Central memory CD4-positive, alpha-beta T cell (primary cell): Measurements from ENCODE around the gene GALNT18.

Experiments
- DNase-seq: peaks from one replicate; pipeline ENCODE4 v3.0.0; 2022

The GALNT18 gene

GRCh38 chr11:11493698-11494097 is 128.1 kb downstream of the GALNT18 start:
- DNase-seq: no peak

GRCh38 chr11:11491589-11491988 is 130.2 kb downstream of the GALNT18 start:
- no peak for DNase-seq

- DNase-seq: no peak
These were observed 130.8 kb downstream of the GALNT18 start for GRCh38 chr11:11491014-11491413.

- DNase-seq: no peak
These were observed 135.4 kb downstream of the GALNT18 start for GRCh38 chr11:11486423-11486822.

GRCh38 chr11:11486002-11486401 is 135.8 kb downstream of the GALNT18 start:
- DNase-seq: no peak

- DNase-seq: no peak
These were observed 138.2 kb downstream of the GALNT18 start for GRCh38 chr11:11483627-11484026.

- DNase-seq: no peak
These were observed 139.1 kb downstream of the GALNT18 start for GRCh38 chr11:11482730-11483129.

- no peak for DNase-seq
These were observed 140.4 kb downstream of the GALNT18 start for GRCh38 chr11:11481371-11481770.

GRCh38 chr11:11480971-11481370 is 140.8 kb downstream of the GALNT18 start:
- DNase-seq: no peak

GRCh38 chr11:11478687-11479086 is 143.1 kb downstream of the GALNT18 start:
- DNase-seq: no peak

GRCh38 chr11:11477695-11478420 is 143.9 kb downstream of the GALNT18 start:
- DNase-seq: no peak

- DNase-seq: no peak
These were observed 144.7 kb downstream of the GALNT18 start for GRCh38 chr11:11476971-11477645.

GRCh38 chr11:11476499-11476898 is 145.3 kb downstream of the GALNT18 start:
- no peak for DNase-seq

GRCh38 chr11:11472106-11472505 is 149.7 kb downstream of the GALNT18 start:
- no peak for DNase-seq

GRCh38 chr11:11471201-11471600 is 150.6 kb downstream of the GALNT18 start:
- no peak for DNase-seq

- no peak for DNase-seq
These were observed 152.9 kb downstream of the GALNT18 start for GRCh38 chr11:11468954-11469353.

GRCh38 chr11:11467312-11467711 is 154.5 kb downstream of the GALNT18 start:
- DNase-seq: no peak

- DNase-seq: no peak
These were observed 157.2 kb downstream of the GALNT18 start for GRCh38 chr11:11464555-11464954.

GRCh38 chr11:11463405-11463804 is 158.4 kb downstream of the GALNT18 start:
- no peak for DNase-seq

- DNase-seq: no peak
These were observed 160.3 kb downstream of the GALNT18 start for GRCh38 chr11:11461473-11461872.

GRCh38 chr11:11459578-11459977 is 162.2 kb downstream of the GALNT18 start:
- DNase-seq: no peak

- no peak for DNase-seq
These were observed 163.3 kb downstream of the GALNT18 start for GRCh38 chr11:11458485-11458884.

GRCh38 chr11:11458001-11458400 is 163.8 kb downstream of the GALNT18 start:
- no peak for DNase-seq

- no peak for DNase-seq
These were observed 164.9 kb downstream of the GALNT18 start for GRCh38 chr11:11456866-11457265.
